Erythroblast (primary cell): ENCODE measurements around the gene SKIC2.

Experiments
- GATA1 ChIP-seq: IDR thresholded peaks from 2 replicates; pipeline ENCODE4 v1.6.1; 2011; ENCODE audit warnings: low read depth, mild to moderate bottlenecking, control low read depth, low read length, moderate library complexity
- POLR2A ChIP-seq: IDR thresholded peaks from 2 replicates; pipeline ENCODE4 v1.6.1; 2011; ENCODE audit warnings: mild to moderate bottlenecking, low read length

DNA sequence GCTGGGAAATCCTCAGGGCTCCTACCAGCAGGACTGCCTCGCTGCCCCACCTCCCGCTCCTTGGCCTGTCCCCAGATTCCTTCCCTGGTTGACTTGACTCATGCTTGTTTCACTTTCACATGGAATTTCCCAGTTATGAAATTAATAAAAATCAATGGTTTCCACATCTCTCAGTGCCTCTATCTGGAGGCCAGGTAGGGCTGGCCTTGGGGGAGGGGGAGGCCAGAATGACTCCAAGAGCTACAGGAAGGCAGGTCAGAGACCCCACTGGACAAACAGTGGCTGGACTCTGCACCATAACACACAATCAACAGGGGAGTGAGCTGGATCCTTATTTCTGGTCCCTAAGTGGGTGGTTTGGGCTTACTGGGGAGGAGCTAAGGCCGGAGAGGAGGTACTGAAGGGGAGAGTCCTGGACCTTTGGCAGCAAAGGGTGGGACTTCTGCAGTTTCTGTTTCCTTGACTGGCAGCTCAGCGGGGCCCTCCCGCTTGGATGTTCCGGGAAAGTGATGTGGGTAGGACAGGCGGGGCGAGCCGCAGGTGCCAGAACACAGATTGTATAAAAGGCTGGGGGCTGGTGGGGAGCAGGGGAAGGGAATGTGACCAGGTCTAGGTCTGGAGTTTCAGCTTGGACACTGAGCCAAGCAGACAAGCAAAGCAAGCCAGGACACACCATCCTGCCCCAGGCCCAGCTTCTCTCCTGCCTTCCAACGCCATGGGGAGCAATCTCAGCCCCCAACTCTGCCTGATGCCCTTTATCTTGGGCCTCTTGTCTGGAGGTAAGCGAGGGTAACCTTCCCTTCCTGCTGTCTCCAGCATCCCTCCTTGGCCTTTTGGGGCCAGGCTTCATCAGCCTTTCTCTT lies 13.2 kb upstream of the SKIC2 start, which contains the start of gene CFB:
- TF ChIP-seq POLR2A, result no peak
- no peak for TF ChIP-seq GATA1
